ENCODE measurements around the gene TAS1R2. TPM values are rescaled to one million over a fixed set of nuclear protein-coding genes. Genes with fewer than 3 reads are reported as not detected.

Gene TAS1R2
- total and polyA plus RNA-seq, 9 of the 15 experiments (the other 6 are each of a cell fraction or from before 2014, with no cell fraction given), result not detected

- DNase-seq (ENCODE audit: extremely low read depth in 1 of 4, low spot score in 3 of 4) (no peak), FAIRE-seq (no peak), ATAC-seq (no peak)
- H3K4me1 ChIP-seq (replicated peaks in 1 of 2; ENCODE audit: control insufficient read depth in 2 of 2, insufficient read depth in 2 of 2, low read length in 2 of 2), result peaks cover 0 to 15% of the 10 kb centered on the region in 2 experiments; a peak in 1 of 5 replicates
- H3K36me3 ChIP-seq (ENCODE audit: control insufficient read depth, insufficient read depth, low read length), result peaks cover 12% of the 10 kb centered on the region; the same call in 1 of the 3 replicates
- WGBS (ENCODE audit: insufficient coverage, low coverage, missing lambda C conversion rate), result 86% methylated on average over 23 of the region's 23 CpGs
- H3K9me3 ChIP-seq (replicated peaks; ENCODE audit: control insufficient read depth, insufficient read depth, low read depth, low read length), result no peaks in the 10 kb centered on the region
- peaks cover 3% of the 10 kb centered on the region; the same call in 1 of the 2 replicates for H4K20me1 ChIP-seq (replicated peaks; ENCODE audit: control insufficient read depth, insufficient read depth, low read length)
- no peaks in the 10 kb centered on the region for H3K79me2 ChIP-seq (ENCODE audit: control insufficient read depth, insufficient read depth, low read length)
- BruUV-seq (replicated peaks), result no TSS peak
- in situ Hi-C loops (cut with MboI) (loop anchor here (10.0 kb wide), 2 partner anchors 362 to 772 kb away; no protein-coding TSS in a partner anchor), intact Hi-C loops (cut with micrococcal nuclease) (no loop called here)
- H3K4me2 ChIP-seq (ENCODE audit: insufficient read depth, low read length), result no peak overlapping the region
- ChIA-PET CTCF (ENCODE audit: low intra/inter-chr PET ratio) (interaction anchor here (0.6 to 7.0 kb wide), 2 partner anchors 29 to 143 kb away, joined by 3 to 108 read pairs; no protein-coding TSS in a partner anchor), POLR2A (no interaction called here)
- TF ChIP-seq PYGO2 (tag; IDR thresholded peaks at IDR 0.05) (no peak), CTCFL (IDR thresholded peaks at IDR 0.05; ENCODE audit: borderline replicate concordance, insufficient read depth, low read depth, low read length, poor library complexity, severe bottlenecking) (no peak), E4F1 (CRISPR knock-in tag; IDR thresholded peaks at IDR 0.05; ENCODE audit: borderline replicate concordance) (no peak), TCF15 (CRISPR knock-in tag; IDR thresholded peaks at IDR 0.05) (no peak), HNRNPK (IDR thresholded peaks at IDR 0.05; ENCODE audit: low read depth, low read length, poor library complexity, severe bottlenecking) (no peak), ZBTB40 (IDR thresholded peaks at IDR 0.05) (no peak), ZBTB40 (CRISPR knock-in tag; IDR thresholded peaks at IDR 0.05) (no peak)
- no peak overlapping the region for H2AFZ ChIP-seq (ENCODE audit: low read depth, low read length)
- H3K9me1 ChIP-seq (ENCODE audit: control insufficient read depth, insufficient read depth, low read length), result no peaks in the 10 kb centered on the region
- H3K4me3 ChIP-seq, result no peak overlapping the region
- no peaks in the 10 kb centered on the region for H3K27me3 ChIP-seq (ENCODE audit: control insufficient read depth in 2 of 2, insufficient read depth in 2 of 2, low read length in 2 of 2)
- peak overlapping the region in 1 of 2 experiments; percentile 39; a peak in 1 of 4 replicates for H3K9ac ChIP-seq (ENCODE audit: insufficient read depth in 1 of 2, low read depth in 2 of 2, low read length in 2 of 2)
- no peak overlapping the region for H3K27ac ChIP-seq (ENCODE audit: extremely low read depth, low read depth, low read length)
Measured at GRCh38 chr1:18883079-18883478, 23.6 kb upstream of the TAS1R2 start.
